Sciatic nerve (tissue), 2 donors: ENCODE measurements around the gene SLC4A9. TPM values are rescaled to one million over a fixed set of nuclear protein-coding genes. Genes with fewer than 3 reads are reported as not detected.

ENCODE experiments used
- ATAC-seq: fragments of 200-7000 bp; cut with Tn5 transposase; one replicate; pipeline ENCODE4 v1.9.1; 2020; ENCODE audit warnings: mild to moderate bottlenecking, moderate library complexity
- DNase-seq: peaks from one replicate; pipeline ENCODE4 v3.0.0-alpha.2; 2020; ENCODE audit warnings: low spot score
- intact Hi-C: fragments of 100-400 bp; cut with DNase I; formaldehyde crosslinking; loops from one replicate; pipeline ENCODE4 v1.14.2; 2022
- total RNA-seq: library from RNA; stranded (reverse); fragmentation: NEBNext Ultra II Directional; extraction: Animal tissue kit (Norgen Biotek cat#: 25700); gene quantifications from one replicate; pipeline ENCODE4 v1.2.1, GENCODE V29; 2021
- donor health status: DM: no; HTN: no; CAD: no.
- donor health status: DM: no; HTN: no; CAD: no.

Gene SLC4A9
- 0.18 TPM for total RNA-seq

- ATAC-seq (no peak), DNase-seq (no peak)
- intact Hi-C loops, result no loop called here
Measured at GRCh38 chr5:140360101-140360500, at the start of gene SLC4A9. SLC4A9 (plus strand) TSS chr5:140360194; CDS start chr5:140360237, 43 bp downstream.

- no peak for ATAC-seq
- DNase-seq, result no peak
- intact Hi-C loops, result no loop called here
Measured at GRCh38 chr5:140310434-140310833, 49.6 kb upstream of the SLC4A9 start.

- ATAC-seq, result no peak
- intact Hi-C loops, result no loop called here
- no peak for DNase-seq
Measured at GRCh38 chr5:140311011-140311467, 49.0 kb upstream of the SLC4A9 start.

DNA sequence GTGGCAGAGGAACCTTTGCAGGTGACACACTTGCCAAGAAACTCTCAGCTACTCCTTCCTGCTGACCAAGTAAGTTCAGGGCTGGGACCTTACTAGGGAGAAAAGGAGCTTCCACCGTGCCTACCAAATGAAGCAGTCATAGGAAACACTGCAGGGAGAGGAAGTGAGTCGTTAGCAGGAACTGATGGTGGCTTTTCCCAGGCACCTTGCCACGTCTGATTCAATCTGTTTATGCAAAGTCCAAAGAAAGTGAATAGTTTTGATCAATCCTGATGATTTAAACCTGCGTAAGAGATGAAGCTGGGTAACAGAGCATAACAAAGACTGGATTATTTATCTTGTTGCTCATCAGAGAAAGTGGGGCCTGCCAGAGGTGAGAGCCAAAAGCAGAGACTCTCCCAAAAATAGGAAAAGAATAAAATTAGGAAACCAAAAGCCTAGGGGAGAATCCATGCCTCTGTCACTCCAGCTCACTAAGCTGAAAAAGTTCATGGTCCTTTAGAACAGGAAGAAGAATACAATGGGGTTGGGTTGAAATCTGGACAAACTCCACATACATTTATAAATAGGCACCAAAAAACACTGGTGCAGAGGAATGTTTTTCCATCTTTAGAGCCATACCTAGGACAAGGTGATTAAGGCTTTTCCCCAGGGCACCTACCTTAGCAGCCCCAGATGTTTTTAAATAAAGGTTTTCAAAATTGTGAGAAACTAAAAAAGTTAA is 47.8 kb upstream of the SLC4A9 start:
- ATAC-seq (peak; percentile 55), DNase-seq (no peak)
- intact Hi-C loops, result no loop called here

DNA sequence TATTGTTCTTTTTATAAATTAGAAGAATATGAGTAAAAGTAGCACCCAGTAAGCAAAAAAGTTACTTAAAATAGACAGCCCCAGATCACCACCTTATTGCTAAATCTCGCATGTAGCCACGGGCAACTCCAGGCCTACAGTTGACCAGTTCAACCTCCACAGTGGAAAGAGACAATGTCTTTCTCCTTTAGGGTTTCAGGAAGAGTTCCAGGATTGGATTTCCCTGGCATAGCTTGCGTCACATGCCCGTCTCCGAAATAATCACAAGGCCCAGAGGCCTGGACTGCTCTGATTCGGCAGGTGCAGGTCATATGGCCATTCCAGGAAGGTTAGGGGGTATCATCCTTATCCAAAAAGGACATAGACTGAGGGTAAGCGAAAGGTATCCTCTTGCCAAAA is 47.2 kb upstream of the SLC4A9 start:
- ATAC-seq, result no peak
- no peak for DNase-seq
- intact Hi-C loops, result no loop called here

DNA sequence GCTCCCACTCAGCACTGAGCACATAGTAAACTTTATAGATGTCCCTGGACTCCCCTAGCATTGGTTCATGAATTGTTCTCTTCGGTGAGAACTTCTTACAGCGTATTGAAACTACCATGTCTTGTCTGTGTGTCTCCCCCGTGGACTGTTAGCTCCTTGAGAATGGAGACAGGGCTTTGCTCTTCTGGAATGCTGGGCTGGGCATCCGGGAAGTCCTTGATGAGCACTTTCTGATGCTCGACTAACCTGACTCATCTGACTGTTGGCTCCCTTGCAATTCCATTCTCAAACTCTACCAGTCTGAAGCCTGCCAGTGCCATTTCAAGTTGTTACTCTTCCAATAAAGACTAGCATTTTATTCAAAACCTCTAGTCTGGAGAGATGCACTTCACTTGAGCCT is 42.1 kb upstream of the SLC4A9 start:
- DNase-seq (no peak), ATAC-seq (no peak)

DNA sequence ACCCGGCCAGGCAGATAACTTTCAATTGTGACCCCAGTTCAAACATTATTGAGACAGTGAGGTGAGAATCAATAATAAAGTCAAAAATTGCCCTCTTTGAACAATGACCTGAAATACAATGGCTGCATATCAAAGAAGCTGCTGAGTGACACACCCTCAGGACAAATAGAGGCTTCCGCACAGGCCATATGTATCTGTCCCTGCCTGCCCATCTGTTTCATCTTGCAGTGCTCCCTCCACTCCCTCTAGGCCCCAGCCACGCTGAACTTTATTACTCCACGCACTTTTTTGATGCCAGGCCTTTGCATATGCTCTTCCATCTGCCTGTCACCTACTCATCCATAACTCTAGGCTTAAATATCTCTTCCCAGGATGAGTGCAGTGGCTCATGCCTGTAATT is 41.2 kb upstream of the SLC4A9 start:
- intact Hi-C loops, result no loop called here
- DNase-seq (no peak), ATAC-seq (no peak)

More for the DNA sequence above, 42.1 kb upstream of the SLC4A9 start:
- intact Hi-C loops, result no loop called here

DNA sequence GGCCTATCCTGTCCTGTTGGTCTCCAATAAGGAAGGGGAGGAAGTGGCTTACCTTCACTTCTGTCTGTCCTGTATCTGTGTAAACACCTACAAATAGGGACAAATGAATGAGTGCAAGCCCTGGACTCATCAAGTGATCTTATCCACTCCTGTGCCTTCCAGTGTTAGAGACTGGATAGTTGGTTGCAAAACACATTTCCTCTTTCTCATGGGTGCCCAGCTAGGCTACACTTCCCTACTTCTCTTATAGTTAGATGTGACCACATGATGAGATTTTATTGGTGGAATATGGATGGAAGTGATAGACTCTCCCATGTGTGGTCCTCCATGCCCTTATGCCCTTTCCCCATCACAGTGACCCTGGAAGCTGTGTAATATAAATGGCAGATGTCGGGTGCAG is 40.2 kb upstream of the SLC4A9 start:
- intact Hi-C loops, result no loop called here
- ATAC-seq (no peak), DNase-seq (no peak)

DNA sequence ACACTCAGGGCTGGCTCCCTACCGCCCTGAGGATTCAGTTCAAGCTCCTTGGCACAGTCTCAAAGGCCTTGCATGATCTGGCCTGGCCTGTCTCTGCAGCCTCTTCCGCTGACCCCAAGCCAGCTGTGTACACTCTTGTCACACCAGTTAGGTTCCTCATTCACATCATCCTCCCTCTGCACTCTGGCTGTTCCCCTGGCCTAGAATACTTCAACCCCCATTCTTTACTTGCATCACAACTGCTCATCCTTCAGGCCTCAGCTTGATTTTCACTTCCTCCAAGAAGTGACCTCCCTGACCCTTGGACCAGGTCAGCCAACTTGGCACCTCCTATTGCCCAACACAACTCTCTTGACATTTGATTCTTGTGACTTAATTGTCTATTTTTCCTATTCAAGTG is 38.2 kb upstream of the SLC4A9 start:
- ATAC-seq (peak; percentile 83), DNase-seq (no peak)
- intact Hi-C loops, result no loop called here

DNA sequence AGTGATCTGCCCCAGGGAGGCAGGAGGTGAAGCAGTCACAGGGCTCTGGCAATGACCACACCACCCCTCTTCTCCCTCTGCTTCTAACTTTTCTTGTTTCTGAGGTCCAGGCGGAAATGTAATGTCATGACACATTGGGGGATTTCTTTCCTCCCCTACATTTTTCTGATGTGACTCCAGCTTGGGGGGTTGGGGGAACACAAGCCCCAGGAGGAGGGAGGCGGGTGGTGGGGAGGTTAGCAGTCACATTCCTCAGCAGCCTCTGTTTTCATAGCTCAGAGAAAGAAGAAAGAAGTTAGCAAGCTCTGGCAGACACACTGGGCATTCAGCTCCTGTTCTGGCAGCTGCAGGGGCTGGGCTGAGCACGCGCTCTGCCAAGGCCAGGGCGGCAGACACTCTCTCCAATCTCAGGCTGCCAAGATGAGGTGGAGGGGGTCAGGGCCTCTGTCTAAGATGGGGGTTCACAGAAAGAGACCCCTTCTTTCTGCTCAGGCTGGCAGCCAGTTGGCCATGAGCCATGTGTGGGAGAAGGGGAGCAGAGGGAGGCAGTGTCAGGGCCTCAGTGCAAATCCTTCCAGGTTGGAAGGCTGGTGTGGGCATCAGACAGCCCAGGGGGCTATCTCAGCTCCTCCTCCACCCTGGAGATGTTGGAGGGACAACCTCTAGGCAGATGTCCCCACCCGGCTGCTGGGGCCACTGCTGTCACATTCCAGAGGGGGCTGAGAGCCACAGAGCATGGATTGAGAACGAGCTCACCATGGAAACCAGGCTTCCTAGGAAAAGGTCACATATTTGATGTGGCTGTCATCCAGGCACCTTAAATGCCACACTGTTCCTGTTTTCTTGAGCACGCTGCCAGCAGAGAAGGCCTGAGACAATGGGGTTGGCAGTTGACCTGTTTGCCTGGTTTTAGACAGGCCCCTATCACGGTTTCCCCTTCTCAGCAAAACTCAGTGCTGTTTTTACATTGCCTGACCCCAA is 37.0 kb upstream of the SLC4A9 start:
- DNase-seq (peak; percentile 75), ATAC-seq (peak; percentile 64)
- intact Hi-C loops, result no loop called here

GRCh38 chr5:140324041-140324600 is 35.9 kb upstream of the SLC4A9 start:
- ATAC-seq (no peak), DNase-seq (no peak)
- intact Hi-C loops, result no loop called here

DNA sequence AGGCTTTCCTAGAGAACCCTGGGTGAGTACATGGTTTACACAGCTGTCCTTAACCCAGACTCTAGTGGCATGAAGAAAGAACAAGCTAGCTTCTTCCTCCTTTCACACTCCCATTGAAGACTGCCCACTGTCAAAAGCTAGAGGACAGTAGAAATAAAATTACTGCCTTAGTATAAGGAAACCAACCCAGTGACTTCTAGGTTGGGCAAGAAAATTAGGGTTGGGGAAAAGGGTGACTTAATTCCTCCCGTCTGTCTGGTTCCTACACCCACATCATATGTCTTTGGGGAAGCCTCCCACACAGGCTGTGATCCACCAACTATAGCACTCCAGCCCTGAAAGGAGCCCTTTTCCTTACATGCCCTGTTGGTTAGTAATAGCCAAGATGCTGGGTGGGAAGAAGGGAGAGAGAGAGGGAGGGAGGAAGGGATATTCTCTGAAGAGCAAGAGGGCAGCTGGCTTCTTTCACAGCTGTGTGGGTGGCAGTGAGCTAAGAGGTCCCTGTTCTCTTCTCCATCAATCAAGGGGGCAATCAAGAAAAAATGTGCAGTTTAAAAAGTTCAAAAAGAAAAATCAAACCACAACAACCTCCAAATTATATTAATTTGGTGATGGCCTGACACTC is 35.3 kb upstream of the SLC4A9 start:
- DNase-seq, result no peak
- no peak for ATAC-seq
- intact Hi-C loops, result no loop called here

- no peak for DNase-seq
- intact Hi-C loops, result no loop called here
- no peak for ATAC-seq
Measured at GRCh38 chr5:140325486-140325885, 34.5 kb upstream of the SLC4A9 start.

DNA sequence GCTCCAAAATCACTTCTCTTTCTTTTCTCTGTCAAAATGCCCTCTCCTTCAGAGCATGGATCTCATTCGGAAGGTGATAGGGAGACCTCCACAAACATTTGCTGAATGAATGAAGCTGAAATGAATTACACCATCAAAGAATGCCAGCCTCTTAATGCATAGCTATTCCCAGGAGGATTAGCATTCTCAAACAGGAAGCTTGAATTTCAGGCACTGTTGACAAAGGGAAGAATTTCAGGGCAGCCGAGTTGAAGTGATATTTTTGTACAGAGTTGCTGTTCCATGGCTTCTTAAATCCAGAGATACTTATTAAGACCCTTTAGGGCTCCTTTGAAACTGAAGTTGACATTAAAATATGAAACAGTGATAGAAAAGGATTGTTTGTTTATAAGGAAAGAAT is 32.4 kb upstream of the SLC4A9 start:
- no peak for DNase-seq
- ATAC-seq, result no peak
- intact Hi-C loops, result no loop called here

GRCh38 chr5:140328036-140328764 is 31.8 kb upstream of the SLC4A9 start:
- intact Hi-C loops, result no loop called here
- ATAC-seq (no peak), DNase-seq (no peak)

DNA sequence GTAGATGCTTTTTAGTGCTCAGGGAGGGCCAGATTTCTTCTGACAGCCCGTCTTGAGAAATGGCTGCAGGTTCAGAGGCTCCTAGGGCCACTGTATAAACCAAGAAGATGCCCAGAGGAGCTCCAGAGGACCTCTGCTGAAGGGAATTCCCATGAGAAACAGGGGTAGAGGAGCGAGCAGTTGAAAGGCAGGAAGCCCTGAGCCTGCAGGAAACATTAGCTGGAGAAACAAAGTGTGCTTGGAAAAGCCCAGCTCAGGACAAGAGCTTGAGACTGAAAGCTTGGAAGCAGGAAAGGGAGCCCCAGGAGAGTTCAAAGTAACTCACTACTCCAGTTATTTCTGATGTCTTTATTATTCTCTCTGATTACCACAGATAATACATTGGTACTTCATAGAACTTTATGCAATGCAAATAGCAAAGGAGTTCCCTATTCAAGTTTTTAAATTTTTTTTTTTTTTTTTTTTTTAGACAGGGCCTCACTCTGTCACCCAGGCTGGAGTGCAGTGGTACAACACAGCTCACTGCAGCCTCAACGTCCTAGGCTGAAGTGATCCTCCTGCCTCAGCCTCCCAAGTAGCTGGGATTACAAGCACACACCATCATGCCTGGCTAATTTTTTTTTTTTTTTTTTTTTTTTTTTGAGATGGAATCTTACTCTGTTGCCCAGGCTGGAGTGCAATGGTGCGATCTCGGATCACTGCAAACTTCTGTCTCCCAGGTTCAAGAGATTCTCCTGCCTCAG is 30.1 kb upstream of the SLC4A9 start:
- intact Hi-C loops, result no loop called here
- ATAC-seq, result no peak
- DNase-seq, result no peak

- ATAC-seq, result no peak
Measured at GRCh38 chr5:140331638-140332037, 28.4 kb upstream of the SLC4A9 start.

DNA sequence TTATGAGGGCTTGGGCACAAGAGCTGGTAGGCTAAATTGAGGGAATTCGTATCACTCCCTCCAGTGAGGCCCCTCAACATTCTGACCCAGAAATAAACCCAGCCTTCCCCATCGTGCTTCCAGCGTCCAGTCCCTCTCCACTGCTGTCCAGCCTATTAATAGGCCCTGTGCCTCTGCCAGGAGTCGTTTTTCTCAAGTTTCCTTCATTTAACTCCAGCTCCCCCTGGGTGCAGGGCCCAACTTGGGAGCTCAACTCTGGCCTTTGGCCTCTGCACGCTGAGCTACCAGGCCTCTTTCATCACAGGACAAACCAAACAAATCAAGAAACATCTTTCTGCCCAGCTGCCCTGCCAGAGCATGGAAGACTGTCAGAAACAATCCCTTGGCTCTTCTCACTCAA is 23.6 kb upstream of the SLC4A9 start:
- intact Hi-C loops, result no loop called here
- no peak for DNase-seq
- ATAC-seq, result peak; percentile 82

More at GRCh38 chr5:140331638-140332037, 28.4 kb upstream of the SLC4A9 start:
- no peak for DNase-seq
- intact Hi-C loops, result no loop called here
